ENCODE data around the gene TMEM72. TPM values are rescaled to one million over a fixed set of nuclear protein-coding genes. Genes with fewer than 3 reads are reported as not detected.
A peak's percentile ranks its signal among the peaks of the same experiment; 100 is the strongest.

Gene TMEM72
- total RNA-seq, 2 donors from 2014 or later = 0.15 TPM; not detected in 1

- Histone ChIP-seq H3K27ac (peak overlapping the region in 1 of 2 donors; percentile 8), H3K9me3 (no peaks in the 10 kb centered on the region), H3K36me3 (no peaks in the 10 kb centered on the region), H3K4me3 (no peak overlapping the region), H3K4me1 (peaks cover 0 to 51% of the 10 kb centered on the region in 2 donors), H3K27me3 (no peaks in the 10 kb centered on the region)
- DNase-seq (ENCODE audit: low spot score) = peak; percentile 94
- TF ChIP-seq CTCF (IDR thresholded peaks at IDR 0.05) = peak; percentile 92 to 99
Observed at GRCh38 chr10:44932517-44933450, 21.6 kb downstream of the TMEM72 start.

DNA sequence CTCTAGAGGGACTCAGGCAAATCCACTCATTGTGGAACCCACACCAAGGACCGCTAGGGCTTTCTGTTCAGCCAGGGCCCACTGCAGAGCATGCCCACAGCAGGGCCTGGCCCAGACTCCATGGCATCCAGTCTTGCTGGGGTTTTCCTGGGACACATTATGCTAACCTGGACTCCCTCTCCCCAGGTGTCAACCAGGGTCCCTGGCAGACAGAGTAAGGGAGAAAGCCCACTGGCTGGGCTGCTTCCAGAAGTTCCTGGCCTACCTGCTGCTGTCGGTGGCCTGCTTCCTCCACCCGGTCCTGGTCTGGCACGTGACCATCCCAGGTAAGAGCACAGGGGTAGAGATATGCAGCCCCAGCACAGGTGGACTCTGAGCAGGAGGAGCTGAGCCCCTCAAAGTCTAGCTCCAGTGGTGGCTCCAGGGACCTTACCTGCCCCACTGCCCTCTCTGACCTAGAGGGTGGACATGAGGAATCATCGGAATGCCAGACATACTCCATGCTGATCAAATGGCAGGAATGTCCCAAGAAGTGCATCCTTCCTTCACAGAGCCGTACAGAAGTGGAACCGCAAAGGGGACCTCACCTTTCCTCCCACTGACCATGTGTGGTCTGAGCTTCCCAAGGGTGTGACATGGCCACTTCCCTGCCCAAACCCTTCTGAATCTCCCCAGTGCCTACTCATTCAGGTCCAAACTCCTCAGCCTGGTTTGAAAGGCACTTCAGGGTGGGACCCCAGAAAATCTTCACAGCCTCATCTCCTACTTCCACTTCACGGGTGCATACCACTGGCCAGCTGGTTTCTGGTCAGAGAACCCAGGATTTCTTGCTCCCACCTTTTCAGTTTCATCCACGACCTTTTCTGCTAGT is 22.5 kb downstream of the TMEM72 start:
- DNase-seq (ENCODE audit: low spot score) = peak; percentile 47
- H3K27me3 ChIP-seq = no peaks in the 10 kb centered on the region
- H3K4me3 ChIP-seq = no peak overlapping the region
- H3K4me1 ChIP-seq = peaks cover 0 to 51% of the 10 kb centered on the region in 2 donors
- H3K9me3 ChIP-seq = no peaks in the 10 kb centered on the region
- H3K36me3 ChIP-seq = no peaks in the 10 kb centered on the region
- H3K27ac ChIP-seq = peak overlapping the region in 1 of 2 donors; percentile 52
- TF ChIP-seq CTCF (IDR thresholded peaks at IDR 0.05) = no peak

- Histone ChIP-seq H3K9me3 (no peaks in the 10 kb centered on the region), H3K4me1 (peaks cover 0 to 51% of the 10 kb centered on the region in 2 donors)
Observed at GRCh38 chr10:44934416-44935200, 23.5 kb downstream of the TMEM72 start.

DNA sequence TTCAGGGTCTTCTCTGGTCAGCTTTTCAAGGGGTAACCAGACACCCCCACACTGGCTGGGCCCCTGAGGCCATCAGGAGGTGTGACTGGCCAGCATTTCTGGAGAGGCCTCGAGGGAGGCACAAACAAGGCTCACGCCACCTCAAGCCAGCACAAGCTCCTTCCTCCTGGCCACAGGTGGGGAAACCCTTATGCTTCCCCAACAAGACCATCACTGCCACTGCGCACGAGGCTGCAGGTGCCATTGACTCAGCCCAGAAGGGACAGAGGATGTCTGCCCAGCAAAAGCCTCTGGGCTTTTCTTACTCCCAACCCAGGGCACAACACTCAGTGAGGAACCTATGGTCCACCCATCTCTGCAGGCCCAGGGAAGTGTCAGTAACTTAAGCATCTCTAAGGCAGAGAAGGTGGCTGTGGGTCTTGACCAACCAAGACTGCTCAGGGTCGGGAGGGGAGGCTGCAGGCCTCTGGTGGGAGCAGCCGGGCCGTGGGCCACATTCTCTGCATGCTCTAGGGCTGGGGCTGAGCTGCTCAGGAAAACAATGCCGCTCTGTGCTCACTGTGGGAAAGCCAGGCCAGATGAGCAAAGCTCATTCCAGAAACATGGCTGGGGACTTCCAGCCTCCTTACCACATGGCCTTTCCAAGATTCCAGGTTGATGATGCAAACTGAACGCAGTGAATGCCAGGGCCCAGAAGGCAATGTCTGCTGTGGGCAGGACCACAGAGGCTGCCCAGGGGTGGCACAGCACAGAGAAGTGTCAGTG is 24.2 kb downstream of the TMEM72 start:
- Histone ChIP-seq H3K27me3 (no peaks in the 10 kb centered on the region), H3K9me3 (no peaks in the 10 kb centered on the region), H3K27ac (peak overlapping the region; percentile 52 to 68), H3K36me3 (no peaks in the 10 kb centered on the region), H3K4me3 (no peak overlapping the region), H3K4me1 (peaks cover 0 to 51% of the 10 kb centered on the region in 2 donors)
- no peak for TF ChIP-seq CTCF (IDR thresholded peaks at IDR 0.05)
- DNase-seq (ENCODE audit: low spot score) = peak; percentile 79

More at GRCh38 chr10:44934416-44935200, 23.5 kb downstream of the TMEM72 start:
- H3K27me3 ChIP-seq = no peaks in the 10 kb centered on the region
- H3K4me3 ChIP-seq = no peak overlapping the region
- no peak for TF ChIP-seq CTCF (IDR thresholded peaks at IDR 0.05)
- peak; percentile 63 for DNase-seq (ENCODE audit: low spot score)
- peak overlapping the region; percentile 52 to 68 for H3K27ac ChIP-seq
- no peaks in the 10 kb centered on the region for H3K36me3 ChIP-seq

- H3K36me3 ChIP-seq = no peaks in the 10 kb centered on the region
- H3K27ac ChIP-seq = peak overlapping the region; percentile 52 to 68
- no peak overlapping the region for H3K4me3 ChIP-seq
- no peaks in the 10 kb centered on the region for H3K27me3 ChIP-seq
- peaks cover 0 to 51% of the 10 kb centered on the region in 2 donors for H3K4me1 ChIP-seq
- no peaks in the 10 kb centered on the region for H3K9me3 ChIP-seq
- no peak for TF ChIP-seq CTCF (IDR thresholded peaks at IDR 0.05)
- DNase-seq (ENCODE audit: low spot score) = no peak
Observed at GRCh38 chr10:44935966-44936295, 24.8 kb downstream of the TMEM72 start.
